ENCODE data around the gene TWNK. TPM values are rescaled to one million over a fixed set of nuclear protein-coding genes. Genes with fewer than 3 reads are reported as not detected.

TWNK gene
- total RNA-seq, 4 donors from 2014 or later: 7.6 to 9.0 (median 8.1) TPM

DNA sequence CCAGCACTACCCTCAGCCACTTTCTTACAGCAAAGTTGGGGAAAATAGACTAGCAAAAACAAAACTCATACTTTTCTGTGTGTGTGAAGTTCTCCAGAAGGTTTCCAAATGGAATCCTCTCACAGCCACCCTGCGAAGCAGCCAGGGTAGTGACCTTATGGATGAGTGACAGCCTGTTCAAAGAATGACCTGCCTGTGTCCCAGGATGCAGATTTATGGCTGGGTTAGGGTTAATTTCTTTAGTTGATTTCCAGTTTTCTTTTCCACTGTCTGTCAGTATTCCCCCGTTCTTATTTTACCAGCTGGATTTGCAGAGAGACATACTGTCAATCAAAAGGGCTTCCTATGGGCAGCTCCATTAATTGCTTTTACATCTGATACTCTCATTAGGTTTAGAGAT is 20.5 kb upstream of the TWNK start:
- H3K36me3 ChIP-seq: peaks cover 36% of the 10 kb centered on the region
- 72% methylated on average over 2 of the region's 2 CpGs for WGBS
- no peak overlapping the region for H3K4me3 ChIP-seq
- H3K27me3 ChIP-seq: no peaks in the 10 kb centered on the region
- TF ChIP-seq POLR2AphosphoS5 (IDR thresholded peaks at IDR 0.05): no peak
- TF ChIP-seq POLR2A (IDR thresholded peaks at IDR 0.05): no peak
- no peak for TF ChIP-seq EP300 (IDR thresholded peaks at IDR 0.05)
- TF ChIP-seq, protein P1, sequence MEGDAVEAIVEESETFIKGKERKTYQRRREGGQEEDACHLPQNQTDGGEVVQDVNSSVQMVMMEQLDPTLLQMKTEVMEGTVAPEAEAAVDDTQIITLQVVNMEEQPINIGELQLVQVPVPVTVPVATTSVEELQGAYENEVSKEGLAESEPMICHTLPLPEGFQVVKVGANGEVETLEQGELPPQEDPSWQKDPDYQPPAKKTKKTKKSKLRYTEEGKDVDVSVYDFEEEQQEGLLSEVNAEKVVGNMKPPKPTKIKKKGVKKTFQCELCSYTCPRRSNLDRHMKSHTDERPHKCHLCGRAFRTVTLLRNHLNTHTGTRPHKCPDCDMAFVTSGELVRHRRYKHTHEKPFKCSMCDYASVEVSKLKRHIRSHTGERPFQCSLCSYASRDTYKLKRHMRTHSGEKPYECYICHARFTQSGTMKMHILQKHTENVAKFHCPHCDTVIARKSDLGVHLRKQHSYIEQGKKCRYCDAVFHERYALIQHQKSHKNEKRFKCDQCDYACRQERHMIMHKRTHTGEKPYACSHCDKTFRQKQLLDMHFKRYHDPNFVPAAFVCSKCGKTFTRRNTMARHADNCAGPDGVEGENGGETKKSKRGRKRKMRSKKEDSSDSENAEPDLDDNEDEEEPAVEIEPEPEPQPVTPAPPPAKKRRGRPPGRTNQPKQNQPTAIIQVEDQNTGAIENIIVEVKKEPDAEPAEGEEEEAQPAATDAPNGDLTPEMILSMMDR (IDR thresholded peaks at IDR 0.05): no peak
- no peak overlapping the region for H3K27ac ChIP-seq
- H3K9me3 ChIP-seq: no peaks in the 10 kb centered on the region
- H3K4me1 ChIP-seq: peaks cover 14% of the 10 kb centered on the region
- no peak for DNase-seq (ENCODE audit: low spot score in 2 of 2)

DNA sequence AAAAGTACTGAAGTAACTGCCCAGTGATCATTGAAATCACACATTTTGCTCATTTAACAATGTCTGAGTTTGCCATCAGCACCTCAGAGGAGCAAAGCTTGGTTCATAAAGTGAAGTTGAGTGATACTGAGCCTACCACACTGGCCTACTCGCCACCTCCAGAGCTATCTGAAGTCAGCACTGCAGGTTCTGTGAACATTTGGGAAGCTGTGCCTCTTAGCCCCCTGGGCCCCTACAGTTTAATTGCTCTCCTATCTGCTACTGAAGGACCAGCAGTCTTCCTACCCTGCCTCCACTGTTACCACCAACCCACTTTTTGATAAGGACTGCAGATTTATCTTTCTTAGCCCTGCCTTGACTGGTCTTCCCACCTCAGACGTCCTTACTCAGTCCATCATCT is 20.0 kb upstream of the TWNK start:
- H3K9me3 ChIP-seq: no peaks in the 10 kb centered on the region
- no peaks in the 10 kb centered on the region for H3K27me3 ChIP-seq
- H3K4me1 ChIP-seq: peaks cover 14% of the 10 kb centered on the region
- H3K27ac ChIP-seq: no peak overlapping the region
- no peak for DNase-seq (ENCODE audit: low spot score in 2 of 2)
- TF ChIP-seq POLR2AphosphoS5 (IDR thresholded peaks at IDR 0.05) (no peak), EP300 (IDR thresholded peaks at IDR 0.05) (no peak), POLR2A (IDR thresholded peaks at IDR 0.05) (no peak)
- TF ChIP-seq, protein P1 (IDR thresholded peaks at IDR 0.05): no peak
- WGBS: 69% methylated on average over 2 of the region's 2 CpGs
- no peak overlapping the region for H3K4me3 ChIP-seq
- peaks cover 31% of the 10 kb centered on the region for H3K36me3 ChIP-seq

DNA sequence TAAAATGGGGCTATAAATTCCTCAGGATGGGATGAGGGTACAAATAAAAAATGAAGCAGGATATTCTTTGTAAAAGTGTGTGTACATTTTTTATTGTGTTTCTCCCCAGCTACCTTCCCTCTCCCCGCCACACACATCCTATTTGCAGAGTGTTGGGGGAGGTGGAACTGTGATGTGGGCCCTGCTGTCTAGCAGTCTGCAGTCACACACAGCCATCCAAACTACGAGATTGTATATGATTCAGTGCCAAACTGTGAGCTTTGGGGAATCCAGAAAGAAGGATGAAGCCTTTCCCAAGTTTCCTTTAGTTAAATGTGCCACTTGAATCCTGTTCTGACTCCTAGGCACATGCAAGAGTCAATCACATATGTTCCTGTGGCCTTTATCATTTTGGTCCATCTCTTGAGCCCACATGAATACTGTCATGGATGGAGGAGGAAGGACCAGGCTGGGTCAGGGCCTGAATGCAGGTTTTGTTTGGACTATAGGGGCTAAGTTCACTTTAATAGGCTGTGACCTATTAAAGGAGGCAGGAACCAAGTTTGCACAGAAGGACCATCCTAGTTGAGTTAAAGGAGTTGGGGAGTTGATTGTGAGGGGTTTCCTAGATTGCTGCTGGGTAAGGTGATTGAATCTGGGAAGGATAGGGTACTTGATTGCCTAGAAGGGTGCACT is 19.1 kb upstream of the TWNK start:
- H3K4me1 ChIP-seq: peaks cover 14% of the 10 kb centered on the region
- H3K9me3 ChIP-seq: no peaks in the 10 kb centered on the region
- no peaks in the 10 kb centered on the region for H3K27me3 ChIP-seq
- no peak overlapping the region for H3K27ac ChIP-seq
- no peak overlapping the region for H3K4me3 ChIP-seq
- DNase-seq (ENCODE audit: low spot score in 2 of 2): no peak
- peaks cover 23% of the 10 kb centered on the region for H3K36me3 ChIP-seq
- TF ChIP-seq EP300 (IDR thresholded peaks at IDR 0.05) (no peak), POLR2A (IDR thresholded peaks at IDR 0.05) (no peak), POLR2AphosphoS5 (IDR thresholded peaks at IDR 0.05) (no peak)
- TF ChIP-seq, protein P1 (IDR thresholded peaks at IDR 0.05): no peak
- WGBS: 87% methylated on average over 2 of the region's 2 CpGs

DNA sequence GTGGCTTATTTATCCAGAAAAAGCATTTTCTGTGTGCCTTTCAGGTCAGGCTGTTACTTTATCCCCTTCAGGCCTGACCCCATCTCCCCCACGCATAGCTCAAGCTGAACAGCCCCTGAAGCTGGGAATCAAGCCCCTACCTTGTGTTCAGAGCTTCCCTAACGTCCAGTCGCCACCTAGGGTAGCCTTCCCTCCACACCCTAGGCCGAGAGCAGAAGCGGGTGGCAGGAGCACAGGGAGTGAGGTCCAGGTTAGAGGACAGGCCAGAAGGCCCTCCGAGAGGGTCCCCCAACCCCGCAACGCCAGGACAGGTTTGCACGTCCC is 18.5 kb upstream of the TWNK start:
- no peak for DNase-seq (ENCODE audit: low spot score in 2 of 2)
- H3K27me3 ChIP-seq: no peaks in the 10 kb centered on the region
- peaks cover 14% of the 10 kb centered on the region for H3K4me1 ChIP-seq
- WGBS: 20% methylated on average over 9 of the region's 9 CpGs
- peaks cover 22% of the 10 kb centered on the region for H3K36me3 ChIP-seq
- TF ChIP-seq, protein P1 (IDR thresholded peaks at IDR 0.05): no peak
- TF ChIP-seq EP300 (IDR thresholded peaks at IDR 0.05): no peak
- TF ChIP-seq POLR2A (IDR thresholded peaks at IDR 0.05): no peak
- TF ChIP-seq POLR2AphosphoS5 (IDR thresholded peaks at IDR 0.05): no peak
- H3K9me3 ChIP-seq: no peaks in the 10 kb centered on the region
- peak overlapping the region; percentile 63 for H3K4me3 ChIP-seq
- no peak overlapping the region for H3K27ac ChIP-seq

DNA sequence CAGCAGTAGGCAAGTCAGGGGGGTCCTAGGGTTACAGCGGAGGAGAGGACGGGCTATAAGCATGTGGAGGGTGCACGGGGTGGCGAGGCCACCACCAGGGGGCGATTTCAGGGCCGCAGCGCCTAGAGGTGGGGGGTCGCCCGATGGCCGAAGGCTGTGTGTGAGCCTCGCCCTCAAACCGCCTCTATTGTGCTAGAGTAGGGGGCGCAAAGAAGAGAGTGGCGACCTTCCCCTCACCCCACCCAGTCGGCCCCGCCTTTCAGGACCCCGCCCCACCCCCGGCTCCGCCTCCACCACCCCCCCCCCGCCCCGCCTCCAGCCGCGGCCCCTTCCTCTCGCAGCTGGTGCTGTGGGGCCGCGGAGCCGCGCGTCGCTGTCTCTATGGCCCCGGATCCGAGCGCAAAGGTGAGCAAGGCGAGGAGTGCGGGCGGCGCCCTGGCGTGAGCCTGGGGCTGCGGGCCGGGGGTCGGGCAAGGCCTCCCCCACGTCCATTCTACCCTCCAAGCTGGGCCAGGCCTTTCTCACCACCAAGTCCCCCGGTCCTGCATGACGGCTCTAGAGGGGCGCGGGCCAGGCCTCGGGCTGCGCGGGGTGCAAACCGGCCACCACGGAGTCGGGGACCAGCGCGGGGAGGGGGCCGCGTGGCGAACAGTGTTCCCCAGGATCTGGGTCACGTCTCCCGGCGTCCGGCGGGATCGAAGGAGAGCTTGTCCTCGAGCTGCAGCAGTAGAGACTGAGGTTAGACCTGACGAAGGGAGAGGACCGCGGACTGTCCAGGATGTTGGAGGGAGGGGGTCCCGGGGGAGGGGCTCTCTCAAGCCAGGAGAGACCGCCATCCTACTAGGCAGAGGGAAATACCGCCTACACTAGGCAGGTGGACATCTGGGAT is 17.9 kb upstream of the TWNK start, which contains the start of gene SEMA4G:
Gene SEMA4G (plus strand): TSS at position 318 of the 889 bp plus-strand sequence. CDS start 3,409 bp downstream, outside the sequence.
- Histone ChIP-seq H3K36me3 (peaks cover 16% of the 10 kb centered on the region), H3K4me1 (peaks cover 14% of the 10 kb centered on the region), H3K4me3 (peak within 1 kb of the TSS; percentile 63), H3K9me3 (no peaks in the 10 kb centered on the region), H3K27me3 (no peaks in the 10 kb centered on the region), H3K27ac (no peak within 1 kb of the TSS)
- TF ChIP-seq EP300 (IDR thresholded peaks at IDR 0.05) (no peak), POLR2A (IDR thresholded peaks at IDR 0.05) (no peak)
- TF ChIP-seq, protein P1 (IDR thresholded peaks at IDR 0.05): peak; percentile 37 to 74
- WGBS: 10% methylated on average over 8 of the region's 70 CpGs
- peak in 1 of 2 donors; percentile 71 for DNase-seq (ENCODE audit: low spot score in 2 of 2)

Measured in suprapubic skin (tissue), 4 donors.